HepG2 (cell line): ENCODE measurements around the gene ALDH16A1.

Source experiments
- MED1 ChIP-seq: sonication (generic); formaldehyde crosslinking; IDR thresholded peaks from 2 replicates; pipeline ENCODE4 v1.4.0; 2020; ENCODE audit warnings: missing genetic modification reagents
- POLR2A ChIP-seq, 2 experiments: IDR thresholded peaks; 2 replicates each; pipeline ENCODE4 v1.6.1; 2011; ENCODE audit warnings: low read depth in 2 of 2, low read length in 2 of 2, mild to moderate bottlenecking in 1 of 2, moderate library complexity in 1 of 2; ENCODE audit not compliant: insufficient read depth in 1 of 2
- REST ChIP-seq, 2 experiments: IDR thresholded peaks; 2 replicates each; pipeline ENCODE4 v1.6.1; 2011 to 2012; ENCODE audit warnings: low read length in 2 of 2, borderline replicate concordance in 1 of 2, low read depth in 1 of 2, mild to moderate bottlenecking in 1 of 2, moderate library complexity in 1 of 2

DNA sequence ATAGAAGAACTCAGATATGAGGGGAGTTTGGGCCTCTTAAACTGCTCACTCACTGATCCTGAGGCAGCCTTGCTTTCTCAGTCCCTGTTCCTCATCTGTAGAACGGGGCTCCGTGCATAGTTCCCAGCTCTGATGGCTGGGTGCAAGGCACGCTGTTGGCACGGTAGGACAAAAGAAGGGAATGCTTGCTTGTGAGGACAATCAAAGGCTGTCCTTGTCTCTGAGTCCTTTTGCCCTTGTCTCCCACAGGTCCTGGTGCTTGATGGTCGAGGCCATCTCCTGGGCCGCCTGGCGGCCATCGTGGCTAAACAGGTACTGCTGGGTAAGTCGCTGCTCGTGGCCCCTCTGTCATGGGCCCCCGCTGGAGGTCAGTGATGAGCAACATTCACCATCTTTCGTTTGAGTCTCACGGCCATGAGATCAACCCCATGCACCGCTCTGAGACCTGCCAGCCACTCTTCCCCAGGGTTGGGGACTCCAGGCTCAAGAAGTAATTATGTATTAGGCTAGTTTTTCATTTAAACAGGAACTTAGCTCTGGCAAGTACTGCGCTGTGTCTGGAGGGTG, 36.7 kb downstream of the ALDH16A1 start:
- TF ChIP-seq MED1 (peak; percentile 30; the same call in 1 of the 2 replicates), POLR2A (IDR thresholded peaks at IDR 0.05; ENCODE audit: insufficient read depth in 1 of 2, low read depth in 2 of 2, low read length in 2 of 2) (peak; percentile 50 to 84), REST (IDR thresholded peaks at IDR 0.05; ENCODE audit: borderline replicate concordance in 1 of 2, low read depth in 1 of 2, low read length in 2 of 2) (no peak; a peak in 1 of 4 replicates)
